ENCODE data around the gene PTPRU. TPM values are rescaled to one million over a fixed set of nuclear protein-coding genes. Genes with fewer than 3 reads are reported as not detected.

Gene PTPRU
- total and polyA plus RNA-seq, 4 donors = 1.6 to 15.1 (median 6.0) TPM

DNA sequence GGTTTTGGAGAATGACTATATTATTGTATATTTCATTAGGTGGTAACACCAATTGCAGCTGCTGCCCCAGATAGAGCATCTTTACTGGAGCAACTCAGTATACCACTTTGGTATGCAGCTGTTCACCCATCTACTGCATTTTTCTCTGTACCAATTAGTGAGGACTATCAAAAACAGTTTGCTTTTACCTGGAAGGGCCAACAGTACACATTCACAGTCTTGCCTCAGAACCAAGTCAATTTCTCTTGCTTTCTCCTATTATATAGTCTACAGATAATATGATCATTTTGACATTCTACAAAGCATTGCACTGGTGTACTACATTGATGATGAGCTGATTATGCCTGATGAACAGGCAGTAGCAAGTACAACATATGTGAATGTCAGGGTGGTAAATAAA, 99.3 kb downstream of the PTPRU start (continued):
- TF ChIP-seq, protein P1, sequence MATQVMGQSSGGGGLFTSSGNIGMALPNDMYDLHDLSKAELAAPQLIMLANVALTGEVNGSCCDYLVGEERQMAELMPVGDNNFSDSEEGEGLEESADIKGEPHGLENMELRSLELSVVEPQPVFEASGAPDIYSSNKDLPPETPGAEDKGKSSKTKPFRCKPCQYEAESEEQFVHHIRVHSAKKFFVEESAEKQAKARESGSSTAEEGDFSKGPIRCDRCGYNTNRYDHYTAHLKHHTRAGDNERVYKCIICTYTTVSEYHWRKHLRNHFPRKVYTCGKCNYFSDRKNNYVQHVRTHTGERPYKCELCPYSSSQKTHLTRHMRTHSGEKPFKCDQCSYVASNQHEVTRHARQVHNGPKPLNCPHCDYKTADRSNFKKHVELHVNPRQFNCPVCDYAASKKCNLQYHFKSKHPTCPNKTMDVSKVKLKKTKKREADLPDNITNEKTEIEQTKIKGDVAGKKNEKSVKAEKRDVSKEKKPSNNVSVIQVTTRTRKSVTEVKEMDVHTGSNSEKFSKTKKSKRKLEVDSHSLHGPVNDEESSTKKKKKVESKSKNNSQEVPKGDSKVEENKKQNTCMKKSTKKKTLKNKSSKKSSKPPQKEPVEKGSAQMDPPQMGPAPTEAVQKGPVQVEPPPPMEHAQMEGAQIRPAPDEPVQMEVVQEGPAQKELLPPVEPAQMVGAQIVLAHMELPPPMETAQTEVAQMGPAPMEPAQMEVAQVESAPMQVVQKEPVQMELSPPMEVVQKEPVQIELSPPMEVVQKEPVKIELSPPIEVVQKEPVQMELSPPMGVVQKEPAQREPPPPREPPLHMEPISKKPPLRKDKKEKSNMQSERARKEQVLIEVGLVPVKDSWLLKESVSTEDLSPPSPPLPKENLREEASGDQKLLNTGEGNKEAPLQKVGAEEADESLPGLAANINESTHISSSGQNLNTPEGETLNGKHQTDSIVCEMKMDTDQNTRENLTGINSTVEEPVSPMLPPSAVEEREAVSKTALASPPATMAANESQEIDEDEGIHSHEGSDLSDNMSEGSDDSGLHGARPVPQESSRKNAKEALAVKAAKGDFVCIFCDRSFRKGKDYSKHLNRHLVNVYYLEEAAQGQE (IDR thresholded peaks at IDR 0.05) = no peak
- no peak for TF ChIP-seq EGR1 (IDR thresholded peaks at IDR 0.05; ENCODE audit: low read depth in 2 of 2)
- no peak for TF ChIP-seq YY1 (IDR thresholded peaks at IDR 0.05)
- TF ChIP-seq, protein P2, sequence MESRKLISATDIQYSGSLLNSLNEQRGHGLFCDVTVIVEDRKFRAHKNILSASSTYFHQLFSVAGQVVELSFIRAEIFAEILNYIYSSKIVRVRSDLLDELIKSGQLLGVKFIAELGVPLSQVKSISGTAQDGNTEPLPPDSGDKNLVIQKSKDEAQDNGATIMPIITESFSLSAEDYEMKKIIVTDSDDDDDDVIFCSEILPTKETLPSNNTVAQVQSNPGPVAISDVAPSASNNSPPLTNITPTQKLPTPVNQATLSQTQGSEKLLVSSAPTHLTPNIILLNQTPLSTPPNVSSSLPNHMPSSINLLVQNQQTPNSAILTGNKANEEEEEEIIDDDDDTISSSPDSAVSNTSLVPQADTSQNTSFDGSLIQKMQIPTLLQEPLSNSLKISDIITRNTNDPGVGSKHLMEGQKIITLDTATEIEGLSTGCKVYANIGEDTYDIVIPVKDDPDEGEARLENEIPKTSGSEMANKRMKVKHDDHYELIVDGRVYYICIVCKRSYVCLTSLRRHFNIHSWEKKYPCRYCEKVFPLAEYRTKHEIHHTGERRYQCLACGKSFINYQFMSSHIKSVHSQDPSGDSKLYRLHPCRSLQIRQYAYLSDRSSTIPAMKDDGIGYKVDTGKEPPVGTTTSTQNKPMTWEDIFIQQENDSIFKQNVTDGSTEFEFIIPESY (IDR thresholded peaks at IDR 0.05) = no peak
- no peak for TF ChIP-seq TAF1 (conservative IDR thresholded peaks at IDR 0.05)
- TF ChIP-seq HNF4A (conservative IDR thresholded peaks at IDR 0.05) = no peak
- TF ChIP-seq RAD21 (IDR thresholded peaks at IDR 0.05) = no peak

DNA sequence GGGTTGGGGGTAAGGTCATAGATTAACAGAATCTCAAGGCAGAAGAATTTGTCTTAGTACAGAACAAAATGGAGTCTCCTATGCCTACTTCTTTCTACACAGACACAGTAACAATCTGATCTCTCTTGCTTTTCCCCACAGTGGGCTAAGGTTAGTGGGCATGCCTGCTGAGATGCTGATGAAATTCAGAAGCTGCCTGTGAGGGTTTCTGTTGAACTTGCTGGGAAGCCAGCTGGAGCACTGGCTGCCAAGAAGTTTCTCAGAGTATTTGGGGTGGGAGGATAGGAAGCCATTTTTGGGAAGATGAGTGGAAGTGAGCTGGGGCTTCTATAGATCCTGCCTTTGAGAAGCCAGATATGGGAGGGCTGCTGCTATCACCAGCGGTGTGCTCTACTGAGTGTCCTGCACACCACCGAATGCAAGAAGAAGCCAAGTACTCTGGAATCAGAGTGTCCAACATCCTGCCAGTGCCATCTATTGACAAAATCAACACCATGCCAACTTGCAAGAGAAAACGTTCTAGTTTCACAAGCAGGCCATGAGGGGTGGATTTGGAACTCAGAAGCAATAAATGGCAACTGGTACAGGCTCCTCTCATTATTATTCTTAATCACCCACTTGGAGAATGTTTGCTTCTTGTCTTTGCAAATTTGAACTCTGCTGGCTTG, 102.7 kb downstream of the PTPRU start:
- Histone ChIP-seq H3K9ac (ENCODE audit: low read depth in 1 of 2, low read length in 2 of 2) (no peak overlapping the region), H3K4me1 (ENCODE audit: control insufficient read depth in 4 of 4, insufficient read depth in 4 of 4, low read length in 3 of 4) (no peaks in the 10 kb centered on the region), H3K4me3 (ENCODE audit: low read depth in 1 of 3, low read length in 3 of 3) (no peak overlapping the region), H3K36me3 (ENCODE audit: control insufficient read depth in 4 of 4, insufficient read depth in 3 of 4, low read depth in 1 of 4, low read length in 3 of 4) (no peaks in the 10 kb centered on the region), H3K27ac (ENCODE audit: low read depth in 1 of 2, low read length in 2 of 2) (no peak overlapping the region), H3K9me3 (ENCODE audit: control insufficient read depth in 4 of 4, low read length in 3 of 4) (no peaks in the 10 kb centered on the region), H3K27me3 (ENCODE audit: control insufficient read depth in 4 of 4, insufficient read depth in 4 of 4, low read length in 3 of 4) (no peaks in the 10 kb centered on the region)
- TF ChIP-seq YY1 (IDR thresholded peaks at IDR 0.05) (no peak), RAD21 (IDR thresholded peaks at IDR 0.05) (peak; percentile 50 to 59)
- DNase-seq (ENCODE audit: low spot score) = no peak
- 33% methylated on average over 3 of the region's 3 CpGs for WGBS

DNA sequence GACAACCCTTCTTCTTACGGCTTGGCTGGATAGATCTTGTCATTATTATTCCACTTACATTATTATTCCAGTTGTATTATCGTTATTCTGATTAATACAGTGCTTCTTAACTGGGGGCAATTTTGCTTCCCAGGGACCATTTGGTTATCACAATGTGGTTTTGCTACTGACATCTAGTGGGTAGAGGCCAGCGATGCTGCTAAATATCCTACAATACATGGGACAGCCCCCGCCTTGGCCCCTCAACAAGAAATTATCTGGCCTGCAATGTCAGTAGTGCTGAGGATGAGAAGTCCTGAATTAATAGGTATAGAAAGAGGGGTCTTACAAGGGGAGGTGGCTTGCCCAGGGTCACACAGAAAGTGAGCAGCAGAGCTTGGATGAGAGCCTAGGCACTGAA, 105.6 kb downstream of the PTPRU start:
- Histone ChIP-seq H3K36me3 (ENCODE audit: control insufficient read depth in 4 of 4, insufficient read depth in 3 of 4, low read depth in 1 of 4, low read length in 3 of 4) (no peaks in the 10 kb centered on the region), H3K4me1 (ENCODE audit: control insufficient read depth in 4 of 4, insufficient read depth in 4 of 4, low read length in 3 of 4) (no peaks in the 10 kb centered on the region), H3K27me3 (ENCODE audit: control insufficient read depth in 4 of 4, insufficient read depth in 4 of 4, low read length in 3 of 4) (peaks cover 0 to 3% (median 0%) of the 10 kb centered on the region in 4 donors), H3K9me3 (ENCODE audit: control insufficient read depth in 4 of 4, low read length in 3 of 4) (no peaks in the 10 kb centered on the region), H3K4me3 (ENCODE audit: low read depth in 1 of 3, low read length in 3 of 3) (no peak overlapping the region), H3K27ac (ENCODE audit: low read depth in 1 of 2, low read length in 2 of 2) (no peak overlapping the region), H3K9ac (ENCODE audit: low read depth in 1 of 2, low read length in 2 of 2) (no peak overlapping the region)
- DNase-seq (ENCODE audit: low spot score) = no peak
- TF ChIP-seq TAF1 (conservative IDR thresholded peaks at IDR 0.05) = no peak
- TF ChIP-seq, protein P3, sequence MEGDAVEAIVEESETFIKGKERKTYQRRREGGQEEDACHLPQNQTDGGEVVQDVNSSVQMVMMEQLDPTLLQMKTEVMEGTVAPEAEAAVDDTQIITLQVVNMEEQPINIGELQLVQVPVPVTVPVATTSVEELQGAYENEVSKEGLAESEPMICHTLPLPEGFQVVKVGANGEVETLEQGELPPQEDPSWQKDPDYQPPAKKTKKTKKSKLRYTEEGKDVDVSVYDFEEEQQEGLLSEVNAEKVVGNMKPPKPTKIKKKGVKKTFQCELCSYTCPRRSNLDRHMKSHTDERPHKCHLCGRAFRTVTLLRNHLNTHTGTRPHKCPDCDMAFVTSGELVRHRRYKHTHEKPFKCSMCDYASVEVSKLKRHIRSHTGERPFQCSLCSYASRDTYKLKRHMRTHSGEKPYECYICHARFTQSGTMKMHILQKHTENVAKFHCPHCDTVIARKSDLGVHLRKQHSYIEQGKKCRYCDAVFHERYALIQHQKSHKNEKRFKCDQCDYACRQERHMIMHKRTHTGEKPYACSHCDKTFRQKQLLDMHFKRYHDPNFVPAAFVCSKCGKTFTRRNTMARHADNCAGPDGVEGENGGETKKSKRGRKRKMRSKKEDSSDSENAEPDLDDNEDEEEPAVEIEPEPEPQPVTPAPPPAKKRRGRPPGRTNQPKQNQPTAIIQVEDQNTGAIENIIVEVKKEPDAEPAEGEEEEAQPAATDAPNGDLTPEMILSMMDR (IDR thresholded peaks at IDR 0.05; ENCODE audit: low read depth, low read length, missing input control) = peak; percentile 5
- peak; percentile 35 to 50 for TF ChIP-seq RAD21 (IDR thresholded peaks at IDR 0.05)
- WGBS = 58% methylated on average over 4 of the region's 4 CpGs
